Ishikawa (cell line): ENCODE results near the gene STK11IP.

Experiments
- CEBPB ChIP-seq: IDR thresholded peaks from 2 replicates; pipeline ENCODE4 v1.6.1; 2012
- EGR1 ChIP-seq: IDR thresholded peaks from 2 replicates; pipeline ENCODE4 v1.6.1; 2012
- EP300 ChIP-seq: IDR thresholded peaks from 2 replicates; pipeline ENCODE4 v1.6.1; 2012; ENCODE audit warnings: borderline replicate concordance
- FOXM1 ChIP-seq: IDR thresholded peaks from 2 replicates; pipeline ENCODE4 v1.6.1; 2012; ENCODE audit warnings: low read depth, borderline replicate concordance
- MAX ChIP-seq: IDR thresholded peaks from 2 replicates; pipeline ENCODE4 v1.6.1; 2012
- RAD21 ChIP-seq: IDR thresholded peaks from 2 replicates; pipeline ENCODE4 v1.6.1; 2012; ENCODE audit warnings: low read depth
- REST ChIP-seq: IDR thresholded peaks from 2 replicates; pipeline ENCODE4 v1.6.1; 2012; ENCODE audit warnings: low read depth, mild to moderate bottlenecking
- TAF1 ChIP-seq: IDR thresholded peaks from 2 replicates; pipeline ENCODE4 v1.6.1; 2012; ENCODE audit warnings: low read depth, mild to moderate bottlenecking
- USF1 ChIP-seq: IDR thresholded peaks from 2 replicates; pipeline ENCODE4 v1.6.1; 2012
- YY1 ChIP-seq: IDR thresholded peaks from 2 replicates; pipeline ENCODE4 v1.6.1; 2012; ENCODE audit warnings: low read depth

GRCh38 chr2:219638948-219639755, 41.5 kb downstream of the STK11IP start:
- TF ChIP-seq EGR1 (no peak), RAD21 (no peak), YY1 (no peak), FOXM1 (no peak), REST (no peak), TAF1 (no peak), CEBPB (no peak), USF1 (no peak), EP300 (no peak), MAX (no peak)
